Measurements from ENCODE around the gene ANKRD33B. TPM values are rescaled to one million over a fixed set of nuclear protein-coding genes. Genes with fewer than 3 reads are reported as not detected.

The ANKRD33B gene
- total and polyA plus RNA-seq, 2 experiments from 2014 or later, result 2.9 to 15.4 TPM

DNA sequence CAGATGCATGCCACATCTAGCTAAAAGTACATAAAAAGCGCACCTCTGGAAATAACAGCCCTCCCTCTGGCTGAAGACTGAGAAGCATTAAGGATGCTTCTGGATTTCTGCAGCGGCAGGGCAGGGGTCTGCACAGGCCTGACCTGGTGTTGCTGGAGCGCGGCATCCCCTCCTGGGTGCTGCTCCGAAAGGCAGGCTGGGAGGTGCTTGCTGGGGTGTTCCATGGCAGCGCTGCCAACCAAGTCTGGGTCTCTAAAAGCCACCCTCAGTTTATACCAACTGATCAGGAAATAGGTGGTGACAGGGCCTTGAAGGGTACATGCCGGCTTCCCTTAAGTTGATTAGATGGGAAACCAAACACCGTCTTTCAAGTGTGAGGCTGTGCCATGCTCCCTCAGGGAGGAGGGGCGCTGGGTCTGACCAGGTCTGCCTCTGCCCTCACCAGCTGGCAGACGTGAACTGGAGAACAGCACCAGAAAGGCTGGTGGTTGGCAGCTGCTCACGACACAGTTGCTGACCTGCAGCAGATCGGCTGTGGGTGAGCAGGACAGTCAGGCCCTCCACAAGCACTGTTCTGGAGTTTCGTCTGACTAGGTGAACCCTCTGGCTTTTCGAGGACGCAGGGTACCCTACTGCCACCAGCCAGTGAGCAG is 115.6 kb downstream of the ANKRD33B start:
- H3K9me3 Mint-ChIP-seq, result peaks cover 9% of the 10 kb centered on the region; the same call in 2 of the 3 replicates
- no peak overlapping the region for H3K4me3 Mint-ChIP-seq

DNA sequence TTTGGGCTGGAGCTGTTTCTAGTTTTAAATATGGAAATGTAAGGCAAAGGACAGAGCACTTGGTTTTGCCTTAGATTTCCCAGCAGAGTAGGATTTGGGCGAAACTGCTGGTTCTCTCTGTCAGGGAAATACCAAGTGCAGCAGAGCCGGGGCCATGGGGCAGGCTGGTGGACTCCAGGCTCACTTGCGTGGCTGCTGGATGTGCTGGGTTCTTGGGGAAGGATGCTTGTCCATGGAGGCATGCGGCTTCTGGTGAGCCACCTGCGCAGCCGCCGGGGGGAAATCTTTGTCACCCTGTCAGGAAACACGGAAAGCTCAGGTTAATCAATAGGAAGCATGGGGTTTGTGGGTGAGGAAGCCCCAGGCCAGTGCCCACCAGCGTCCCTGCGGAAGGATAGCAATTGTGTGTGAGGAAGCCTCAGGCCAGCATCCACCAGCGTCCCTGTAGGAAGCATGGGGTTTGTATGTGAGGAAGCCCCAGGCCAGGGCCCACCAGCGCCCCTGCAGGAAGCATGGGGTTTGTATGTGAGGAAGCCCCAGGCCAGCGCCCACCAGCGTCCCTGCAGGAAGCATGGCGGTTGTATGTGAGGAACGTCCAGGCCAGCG is 117.1 kb downstream of the ANKRD33B start:
- H3K36me3 Mint-ChIP-seq (ENCODE audit: low read depth), result peaks cover 30% of the 10 kb centered on the region
- TF ChIP-seq, protein P1, sequence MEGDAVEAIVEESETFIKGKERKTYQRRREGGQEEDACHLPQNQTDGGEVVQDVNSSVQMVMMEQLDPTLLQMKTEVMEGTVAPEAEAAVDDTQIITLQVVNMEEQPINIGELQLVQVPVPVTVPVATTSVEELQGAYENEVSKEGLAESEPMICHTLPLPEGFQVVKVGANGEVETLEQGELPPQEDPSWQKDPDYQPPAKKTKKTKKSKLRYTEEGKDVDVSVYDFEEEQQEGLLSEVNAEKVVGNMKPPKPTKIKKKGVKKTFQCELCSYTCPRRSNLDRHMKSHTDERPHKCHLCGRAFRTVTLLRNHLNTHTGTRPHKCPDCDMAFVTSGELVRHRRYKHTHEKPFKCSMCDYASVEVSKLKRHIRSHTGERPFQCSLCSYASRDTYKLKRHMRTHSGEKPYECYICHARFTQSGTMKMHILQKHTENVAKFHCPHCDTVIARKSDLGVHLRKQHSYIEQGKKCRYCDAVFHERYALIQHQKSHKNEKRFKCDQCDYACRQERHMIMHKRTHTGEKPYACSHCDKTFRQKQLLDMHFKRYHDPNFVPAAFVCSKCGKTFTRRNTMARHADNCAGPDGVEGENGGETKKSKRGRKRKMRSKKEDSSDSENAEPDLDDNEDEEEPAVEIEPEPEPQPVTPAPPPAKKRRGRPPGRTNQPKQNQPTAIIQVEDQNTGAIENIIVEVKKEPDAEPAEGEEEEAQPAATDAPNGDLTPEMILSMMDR (conservative IDR thresholded peaks at IDR 0.05; ENCODE audit: low read depth in 2 of 2), result peak; percentile 8 to 50; a peak in 3 of 4 replicates
- no peak for TF ChIP-seq ZNF331 (CRISPR knock-in tag; IDR thresholded peaks at IDR 0.05; ENCODE audit: low read depth)
- no peak for TF ChIP-seq EZH2phosphoT487 (IDR thresholded peaks at IDR 0.05; ENCODE audit: unreplicated experiment)

More for the DNA sequence above, 115.6 kb downstream of the ANKRD33B start:
- H3K4me1 Mint-ChIP-seq, result no peaks in the 10 kb centered on the region; the same call in 1 of the 3 replicates
- H3K36me3 Mint-ChIP-seq (ENCODE audit: low read depth), result peaks cover 30% of the 10 kb centered on the region
- Histone ChIP-seq H3F3A (replicated peaks; ENCODE audit: low read depth) (no peaks in the 10 kb centered on the region), H3K79me2 (replicated peaks; ENCODE audit: insufficient read depth) (no peaks in the 10 kb centered on the region), H3K36me3 (ENCODE audit: insufficient read depth) (no peaks in the 10 kb centered on the region), H3K4me2 (no peak overlapping the region), H3K9me2 (ENCODE audit: insufficient read depth) (no peaks in the 10 kb centered on the region), H4K20me1 (replicated peaks; ENCODE audit: insufficient read depth) (no peaks in the 10 kb centered on the region; the same call in 1 of the 2 replicates), H3K4me3 (no peak overlapping the region), H2AFZ (no peak overlapping the region), H3K4me1 (ENCODE audit: insufficient read depth) (no peaks in the 10 kb centered on the region), H3K27me3 (ENCODE audit: insufficient read depth) (no peaks in the 10 kb centered on the region), H3K27ac (ENCODE audit: low read depth) (no peak overlapping the region)
- no peak for ATAC-seq
- TF ChIP-seq, protein P2, sequence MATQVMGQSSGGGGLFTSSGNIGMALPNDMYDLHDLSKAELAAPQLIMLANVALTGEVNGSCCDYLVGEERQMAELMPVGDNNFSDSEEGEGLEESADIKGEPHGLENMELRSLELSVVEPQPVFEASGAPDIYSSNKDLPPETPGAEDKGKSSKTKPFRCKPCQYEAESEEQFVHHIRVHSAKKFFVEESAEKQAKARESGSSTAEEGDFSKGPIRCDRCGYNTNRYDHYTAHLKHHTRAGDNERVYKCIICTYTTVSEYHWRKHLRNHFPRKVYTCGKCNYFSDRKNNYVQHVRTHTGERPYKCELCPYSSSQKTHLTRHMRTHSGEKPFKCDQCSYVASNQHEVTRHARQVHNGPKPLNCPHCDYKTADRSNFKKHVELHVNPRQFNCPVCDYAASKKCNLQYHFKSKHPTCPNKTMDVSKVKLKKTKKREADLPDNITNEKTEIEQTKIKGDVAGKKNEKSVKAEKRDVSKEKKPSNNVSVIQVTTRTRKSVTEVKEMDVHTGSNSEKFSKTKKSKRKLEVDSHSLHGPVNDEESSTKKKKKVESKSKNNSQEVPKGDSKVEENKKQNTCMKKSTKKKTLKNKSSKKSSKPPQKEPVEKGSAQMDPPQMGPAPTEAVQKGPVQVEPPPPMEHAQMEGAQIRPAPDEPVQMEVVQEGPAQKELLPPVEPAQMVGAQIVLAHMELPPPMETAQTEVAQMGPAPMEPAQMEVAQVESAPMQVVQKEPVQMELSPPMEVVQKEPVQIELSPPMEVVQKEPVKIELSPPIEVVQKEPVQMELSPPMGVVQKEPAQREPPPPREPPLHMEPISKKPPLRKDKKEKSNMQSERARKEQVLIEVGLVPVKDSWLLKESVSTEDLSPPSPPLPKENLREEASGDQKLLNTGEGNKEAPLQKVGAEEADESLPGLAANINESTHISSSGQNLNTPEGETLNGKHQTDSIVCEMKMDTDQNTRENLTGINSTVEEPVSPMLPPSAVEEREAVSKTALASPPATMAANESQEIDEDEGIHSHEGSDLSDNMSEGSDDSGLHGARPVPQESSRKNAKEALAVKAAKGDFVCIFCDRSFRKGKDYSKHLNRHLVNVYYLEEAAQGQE (IDR thresholded peaks at IDR 0.05; ENCODE audit: unreplicated experiment), result no peak
- TF ChIP-seq ZNF331 (CRISPR knock-in tag; IDR thresholded peaks at IDR 0.05; ENCODE audit: low read depth) (no peak), CREB1 (CRISPR knock-in tag; IDR thresholded peaks at IDR 0.05; ENCODE audit: low read depth) (no peak)
- TF ChIP-seq, protein P1 (conservative IDR thresholded peaks at IDR 0.05; ENCODE audit: low read depth in 2 of 2), result no peak
- DNase-seq (ENCODE audit: low spot score), result no peak
- H3K27ac Mint-ChIP-seq, result no peak overlapping the region
- H3K27me3 Mint-ChIP-seq (ENCODE audit: insufficient read depth, low read depth, poor library complexity), result peaks cover 12% of the 10 kb centered on the region

More for the DNA sequence above, 117.1 kb downstream of the ANKRD33B start:
- H3K36me3 ChIP-seq (ENCODE audit: insufficient read depth), result no peaks in the 10 kb centered on the region
- ATAC-seq (no peak), DNase-seq (ENCODE audit: low spot score) (no peak)
- H3K27me3 Mint-ChIP-seq (ENCODE audit: insufficient read depth, low read depth, poor library complexity), result peaks cover 9% of the 10 kb centered on the region
- H3K27me3 ChIP-seq (ENCODE audit: insufficient read depth), result no peaks in the 10 kb centered on the region
- no peaks in the 10 kb centered on the region; the same call in 1 of the 2 replicates for H4K20me1 ChIP-seq (replicated peaks; ENCODE audit: insufficient read depth)
- H3K79me2 ChIP-seq (replicated peaks; ENCODE audit: insufficient read depth), result no peaks in the 10 kb centered on the region
- H3F3A ChIP-seq (replicated peaks; ENCODE audit: low read depth), result no peaks in the 10 kb centered on the region
- peaks cover 12% of the 10 kb centered on the region for H3K4me1 ChIP-seq (ENCODE audit: insufficient read depth)
- H3K4me3 Mint-ChIP-seq, result no peak overlapping the region
- H3K9me3 Mint-ChIP-seq, result peaks cover 9% of the 10 kb centered on the region; the same call in 2 of the 3 replicates
- no peak overlapping the region for H3K4me3 ChIP-seq
- no peak overlapping the region for H2AFZ ChIP-seq
- peaks cover 14% of the 10 kb centered on the region for H3K4me1 Mint-ChIP-seq
- H3K27ac ChIP-seq (ENCODE audit: low read depth), result no peak overlapping the region
- no peak overlapping the region for H3K27ac Mint-ChIP-seq
- H3K9me2 ChIP-seq (ENCODE audit: insufficient read depth), result no peaks in the 10 kb centered on the region
- no peak overlapping the region for H3K4me2 ChIP-seq

Data from GM23338 (cell line).